CD4-positive, alpha-beta T cell (primary cell): ENCODE results near the gene GSK3B. TPM values are rescaled to one million over a fixed set of nuclear protein-coding genes. Genes with fewer than 3 reads are reported as not detected.

ENCODE experiments used
- ATAC-seq: fragments of 200-7000 bp; cut with Tn5 transposase; one replicate; pipeline ENCODE4 v1.10.0; 2022; ENCODE audit warnings: mild to moderate bottlenecking; ENCODE audit not compliant: poor library complexity
- CTCF ChIA-PET: fragments of 350-600 bp; sonication (Branson Sonifier 250); formaldehyde crosslinking; loops from one replicate; lab custom pipeline; 2021; ENCODE audit warnings: antibody characterized with exemption, inconsistent platforms; lab: Charles Lee
- POLR2A ChIA-PET: fragments of 350-600 bp; sonication (Branson Sonifier 250); formaldehyde crosslinking; loops from one replicate; lab custom pipeline; 2021; ENCODE audit warnings: antibody characterized with exemption, inconsistent platforms; lab: Charles Lee
- DNase-seq, 14 experiments: peaks; one replicate each; pipeline ENCODE4 v3.0.0-alpha.2; 2013 to 2020; ENCODE audit warnings: mixed read lengths in 2 of 14
- H3K27ac ChIP-seq, 2 donors: one replicate each; pipeline versions ENCODE4 v1.5.1 to v1.7.0; 2013; ENCODE audit warnings: low read length in 2 of 2, low read depth in 1 of 2, mild to moderate bottlenecking in 1 of 2
- H3K27me3 ChIP-seq, 2 experiments: 1 replicate in 1 of 2; 2 replicates in 1 of 2; pipeline versions ENCODE4 v1.6.1 to v1.7.0; 2013; ENCODE audit warnings: low read length in 2 of 2, control low read depth in 1 of 2, mild to moderate bottlenecking in 1 of 2, moderate library complexity in 1 of 2; ENCODE audit not compliant: insufficient read depth in 2 of 2, control insufficient read depth in 1 of 2
- H3K36me3 ChIP-seq: one replicate; pipeline ENCODE4 v1.6.1; 2013; ENCODE audit warnings: low read length, control low read depth; ENCODE audit not compliant: insufficient read depth
- H3K4me1 ChIP-seq: one replicate; pipeline ENCODE4 v1.6.1; 2013; ENCODE audit warnings: low read length, control low read depth; ENCODE audit not compliant: insufficient read depth
- H3K4me3 ChIP-seq: one replicate; pipeline ENCODE4 v1.5.1; 2013; ENCODE audit warnings: mild to moderate bottlenecking, low read length, moderate library complexity
- H3K9me3 ChIP-seq, 2 experiments: 1 replicate in 1 of 2; 2 replicates in 1 of 2; pipeline versions ENCODE4 v1.6.1 to v1.7.0; 2013; ENCODE audit warnings: low read length in 2 of 2, mild to moderate bottlenecking in 2 of 2, control low read depth in 1 of 2, moderate library complexity in 1 of 2; ENCODE audit not compliant: control insufficient read depth in 1 of 2, insufficient read depth in 1 of 2
- H3K27ac Mint-ChIP-seq: one replicate; pipeline ENCODE4 v1.8.0; 2020; ENCODE audit warnings: mixed read lengths
- H3K27me3 Mint-ChIP-seq: one replicate; pipeline ENCODE4 v1.8.0; 2021; ENCODE audit warnings: mixed read lengths
- H3K36me3 Mint-ChIP-seq: one replicate; pipeline ENCODE4 v1.8.0; 2021; ENCODE audit warnings: low read depth, mixed read lengths
- H3K4me1 Mint-ChIP-seq: one replicate; pipeline ENCODE4 v1.8.0; 2021; ENCODE audit warnings: low read depth, mixed read lengths
- H3K4me3 Mint-ChIP-seq: one replicate; pipeline ENCODE4 v1.8.0; 2020; ENCODE audit warnings: mild to moderate bottlenecking, mixed read lengths
- H3K9me3 Mint-ChIP-seq: one replicate; pipeline ENCODE4 v1.8.0; 2020; ENCODE audit warnings: mixed read lengths
- CTCF ChIP-seq: fragments of 200-600 bp; IDR thresholded peaks from one replicate; pipeline ENCODE4 v1.8.0; 2022; ENCODE audit warnings: antibody characterized with exemption, mild to moderate bottlenecking
- intact Hi-C, 2 experiments: fragments of 100-400 bp; cut with DNase I in 1 of 2; cut with micrococcal nuclease in 1 of 2; formaldehyde crosslinking; loops; one replicate each; pipeline versions ENCODE4 v1.15.1 to v1.9.0; 2023 to 2025; cut with DNase I, micrococcal nuclease
- total RNA-seq, 174 experiments: library from RNA in 2 of 174; stranded (reverse) in 2 of 174; gene quantifications; one replicate each; pipeline ENCODE4 v1.2.3 and lab custom pipeline; 2021 to 2026

Gene GSK3B
- total RNA-seq, 2 experiments from 2014 or later: 27.9 to 29.1 TPM

- H3K9me3 ChIP-seq: no peaks in the 10 kb centered on the region
- Mint-ChIP-seq H3K4me3 (no peak overlapping the region), H3K9me3 (no peaks in the 10 kb centered on the region), H3K4me1 (no peaks in the 10 kb centered on the region), H3K27me3 (peaks cover 17% of the 10 kb centered on the region), H3K27ac (no peak overlapping the region), H3K36me3 (no peaks in the 10 kb centered on the region)
- TF ChIP-seq CTCF: no peak
- DNase-seq (no peak), ATAC-seq (no peak)
- H3K27ac ChIP-seq: no peak overlapping the region
- ChIA-PET POLR2A (no interaction called here), CTCF (no interaction called here)
- intact Hi-C loops: no loop called here
- H3K4me3 ChIP-seq: no peak overlapping the region
- no peaks in the 10 kb centered on the region for H3K4me1 ChIP-seq
- peaks cover 7 to 8% of the 10 kb centered on the region in 2 experiments for H3K27me3 ChIP-seq
- H3K36me3 ChIP-seq: no peaks in the 10 kb centered on the region
Measured at GRCh38 chr3:119800844-119801243, 293.4 kb downstream of the GSK3B start.

- intact Hi-C loops: no loop called here
- no peak overlapping the region for H3K4me3 Mint-ChIP-seq
Measured at GRCh38 chr3:119796785-119797184, 297.5 kb downstream of the GSK3B start.

GRCh38 chr3:119796368-119796767, 297.9 kb downstream of the GSK3B start:
- POLR2A ChIA-PET: no interaction called here
- H3K36me3 Mint-ChIP-seq: no peaks in the 10 kb centered on the region
- no peaks in the 10 kb centered on the region for H3K36me3 ChIP-seq
- H3K27me3 ChIP-seq: peaks cover 5 to 7% of the 10 kb centered on the region in 2 experiments
- no peaks in the 10 kb centered on the region for H3K4me1 ChIP-seq
- TF ChIP-seq CTCF: no peak
- no peaks in the 10 kb centered on the region for H3K4me1 Mint-ChIP-seq
- no peak overlapping the region for H3K27ac Mint-ChIP-seq
- DNase-seq (no peak), ATAC-seq (no peak)
- intact Hi-C loops: no loop called here
- no peaks in the 10 kb centered on the region for H3K9me3 Mint-ChIP-seq
- CTCF ChIA-PET: no interaction called here
- H3K27me3 Mint-ChIP-seq: peaks cover 17% of the 10 kb centered on the region
- H3K4me3 Mint-ChIP-seq: no peak overlapping the region
- no peak overlapping the region for H3K27ac ChIP-seq
- no peak overlapping the region for H3K4me3 ChIP-seq
- H3K9me3 ChIP-seq: no peaks in the 10 kb centered on the region

More at GRCh38 chr3:119796785-119797184, 297.5 kb downstream of the GSK3B start:
- DNase-seq (no peak), ATAC-seq (no peak)
- H3K27me3 ChIP-seq: peaks cover 5 to 8% of the 10 kb centered on the region in 2 experiments
- ChIA-PET CTCF (no interaction called here), POLR2A (no interaction called here)
- no peak overlapping the region for H3K4me3 ChIP-seq
- Mint-ChIP-seq H3K9me3 (no peaks in the 10 kb centered on the region), H3K27ac (no peak overlapping the region), H3K4me1 (no peaks in the 10 kb centered on the region), H3K36me3 (no peaks in the 10 kb centered on the region), H3K27me3 (peaks cover 17% of the 10 kb centered on the region)
- H3K9me3 ChIP-seq: no peaks in the 10 kb centered on the region
- no peak overlapping the region for H3K27ac ChIP-seq
- H3K4me1 ChIP-seq: no peaks in the 10 kb centered on the region
- TF ChIP-seq CTCF: no peak
- no peaks in the 10 kb centered on the region for H3K36me3 ChIP-seq
